ENCODE data around the gene PARP6.
A peak's percentile ranks its signal among the peaks of the same experiment; 100 is the strongest.

PARP6 gene

GRCh38 chr15:72272213-72272996 lies at the start of gene PARP6:
TSS of gene PARP6 (minus strand) at chr15:72272554. CDS start at chr15:72267477, 5,077 bp downstream.
- DNase-seq: peak; percentile 99

- peak; percentile 95 for DNase-seq
These were observed 47.8 kb upstream of the PARP6 start, which contains the start of gene CELF6 for GRCh38 chr15:72319985-72320671. TSS of gene CELF6 (minus strand) at chr15:72320157. CDS start at chr15:72319874, 283 bp downstream.

GRCh38 chr15:72319360-72319984 lies 47.1 kb upstream of the PARP6 start:
- no peak for DNase-seq

DNA sequence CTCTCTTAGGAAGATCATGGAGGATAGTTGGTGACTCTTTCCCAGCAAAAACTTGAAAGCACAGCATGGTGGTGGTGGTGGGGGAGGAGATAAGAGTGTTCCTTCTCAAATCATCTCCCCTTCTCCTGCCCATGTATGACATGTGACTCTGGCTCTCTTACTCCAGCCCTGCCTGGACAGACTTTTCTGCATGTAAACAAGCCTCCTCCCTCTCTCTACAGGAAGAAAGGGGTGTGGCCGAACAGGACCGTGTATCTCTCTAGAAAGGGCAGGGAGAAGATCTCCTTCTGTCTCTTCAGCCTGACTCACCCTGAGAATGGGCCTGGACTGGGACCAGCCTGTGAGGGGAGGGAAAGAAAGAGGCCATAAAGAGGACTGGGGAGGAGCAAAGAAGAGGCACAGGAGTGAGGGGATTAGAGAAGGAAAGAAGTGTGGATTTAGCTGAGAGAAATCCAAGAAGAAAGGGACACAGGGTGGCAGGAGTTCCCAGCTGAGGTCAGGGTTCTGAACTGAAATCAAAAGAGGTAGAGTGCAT lies 46.1 kb upstream of the PARP6 start:
- no peak for DNase-seq

GRCh38 chr15:72315706-72316370 lies 43.5 kb upstream of the PARP6 start:
- peak; percentile 70 for DNase-seq

DNA sequence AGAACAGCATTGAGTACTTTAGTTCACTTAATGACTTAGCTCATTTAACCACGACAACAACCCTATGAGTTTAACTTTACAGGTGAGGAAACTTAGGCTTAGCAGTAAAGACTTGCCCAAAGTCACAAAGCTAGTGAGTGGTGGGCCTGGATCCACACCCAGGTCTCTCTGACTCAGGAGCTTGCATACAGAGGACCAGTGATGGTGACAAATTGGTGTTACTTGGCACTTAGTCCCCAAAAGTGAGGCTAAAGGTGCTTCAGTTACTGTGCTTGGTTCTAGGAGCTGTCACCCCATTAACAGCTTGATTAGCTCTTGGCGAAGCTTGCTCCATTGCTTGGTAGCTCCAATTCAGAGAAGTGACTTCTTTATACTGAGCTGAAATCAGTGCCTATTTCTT lies 41.5 kb upstream of the PARP6 start:
- no peak for DNase-seq

DNA sequence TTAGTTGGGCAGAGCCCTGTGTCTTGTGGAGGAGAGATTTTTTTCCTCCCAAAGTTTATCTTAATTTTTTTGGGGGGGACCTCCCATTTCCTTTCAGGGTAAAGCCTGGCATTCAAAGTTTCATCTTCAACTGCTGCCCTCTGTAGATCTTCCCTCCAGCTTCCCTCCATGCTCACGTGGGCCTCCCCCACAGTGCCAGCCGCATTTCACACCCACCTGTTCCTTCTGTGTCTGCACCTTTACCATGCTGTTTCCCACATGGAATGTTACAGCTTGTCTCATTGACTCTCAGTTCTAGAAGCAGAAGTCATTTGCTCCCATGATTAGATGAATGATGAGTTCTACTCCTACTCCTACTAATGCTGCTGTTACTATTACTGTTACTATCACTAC lies 41.1 kb upstream of the PARP6 start:
- DNase-seq: no peak

GRCh38 chr15:72312605-72313447 lies 40.5 kb upstream of the PARP6 start:
- peak; percentile 76 for DNase-seq

- no peak for DNase-seq
These were observed 34.7 kb upstream of the PARP6 start for GRCh38 chr15:72307026-72307425.

DNA sequence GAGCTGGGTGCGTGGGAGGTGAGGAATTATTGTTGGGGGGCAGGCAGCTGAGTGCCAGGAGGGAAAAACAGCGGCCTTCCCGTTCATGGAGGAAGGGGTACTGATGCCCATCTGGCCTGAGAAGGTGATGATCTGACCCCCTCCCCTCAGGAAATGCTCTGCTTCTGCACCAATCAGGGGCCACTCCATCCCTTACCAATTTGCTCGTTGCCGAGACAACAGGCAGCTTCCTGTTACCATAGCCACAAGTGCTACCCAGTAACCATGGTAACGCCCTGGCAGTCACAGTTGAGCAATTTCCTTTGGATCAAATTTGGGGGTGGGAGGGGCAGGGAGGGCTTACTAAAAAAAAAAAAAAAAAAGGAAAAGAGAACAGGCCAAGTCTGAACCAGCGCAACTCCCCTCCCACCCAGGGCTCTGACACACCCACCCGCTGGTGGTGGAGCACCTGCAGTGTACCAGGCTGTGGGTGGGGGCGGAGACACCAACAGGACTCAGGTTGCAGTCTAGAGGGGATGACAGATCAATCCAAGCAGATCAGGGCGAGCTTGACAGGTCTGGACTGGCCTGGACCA lies 33.9 kb upstream of the PARP6 start:
- peak; percentile 85 for DNase-seq

DNA sequence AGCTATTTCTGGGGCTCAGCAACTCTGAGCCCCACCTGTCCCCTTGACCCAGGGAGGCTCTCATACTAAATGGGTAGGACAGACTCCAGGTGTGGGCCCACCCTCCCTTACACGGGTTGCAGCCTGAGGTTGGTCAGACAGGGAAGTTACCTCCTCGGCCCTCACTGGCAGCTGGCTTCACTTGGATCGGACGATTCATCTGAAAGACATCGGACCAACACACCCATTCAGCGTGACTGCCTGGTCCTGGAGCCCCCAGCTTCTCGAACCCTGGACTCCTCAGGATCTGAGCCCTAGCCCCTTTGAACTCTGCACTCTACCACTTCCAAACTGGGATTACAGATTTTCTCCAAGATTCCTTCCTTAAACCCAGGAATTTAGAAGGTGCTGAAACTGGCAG lies 32.2 kb upstream of the PARP6 start:
- DNase-seq: no peak

DNA sequence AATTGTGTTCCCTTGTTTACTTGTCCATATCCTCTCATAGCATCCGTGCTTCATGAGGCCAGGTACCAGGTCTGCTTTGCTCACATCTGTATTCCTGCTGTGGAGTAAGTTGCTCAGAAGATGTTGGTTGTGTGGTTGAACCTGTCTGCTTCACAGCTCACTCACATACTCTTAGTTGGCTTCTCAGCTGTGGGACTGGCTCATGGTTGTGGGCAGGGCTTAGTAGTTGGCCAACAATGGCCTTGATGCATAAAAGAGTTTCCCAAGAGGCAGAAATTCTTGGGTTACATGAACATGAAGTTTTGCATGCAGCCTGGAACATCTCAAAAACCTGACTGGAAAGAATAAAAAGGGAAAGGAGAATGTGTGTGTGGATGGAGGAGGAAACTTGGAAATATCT lies 30.6 kb upstream of the PARP6 start:
- no peak for DNase-seq

DNA sequence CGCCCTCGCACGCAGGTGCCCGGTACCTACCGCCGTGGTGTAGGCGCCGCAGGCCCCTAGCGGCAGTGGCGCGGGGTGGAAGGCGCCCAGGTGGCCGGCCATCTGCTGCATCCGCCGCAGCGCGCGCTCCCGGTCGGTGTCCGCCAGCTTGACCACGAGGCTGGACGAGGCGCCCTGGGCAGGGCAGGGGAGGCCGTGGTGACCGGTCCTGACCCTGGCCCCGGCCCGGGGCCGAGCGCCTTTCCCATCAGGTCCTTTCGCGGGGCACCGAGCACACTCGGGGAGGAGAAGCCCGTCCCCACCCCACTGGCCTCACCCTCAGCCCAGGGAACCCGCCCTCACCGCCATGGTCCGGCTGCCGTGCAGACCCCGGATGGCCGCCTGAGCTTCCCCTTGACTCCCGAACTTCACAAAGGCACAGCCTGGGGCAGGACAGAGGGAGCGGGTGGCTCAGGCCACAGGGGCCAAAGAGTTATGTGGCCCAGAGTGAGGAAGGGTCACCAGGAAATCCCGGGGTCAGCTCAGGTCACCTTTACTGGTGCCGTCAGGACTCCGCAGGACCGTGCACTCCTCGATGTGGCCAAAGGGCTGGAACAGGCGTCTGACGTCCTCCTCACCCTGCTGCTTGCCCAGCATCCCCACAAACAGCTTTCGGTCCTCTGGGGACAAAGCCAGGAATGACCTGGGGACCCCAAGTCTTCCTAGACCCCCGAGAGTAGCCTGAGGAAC lies 17.4 kb upstream of the PARP6 start:
- no peak for DNase-seq

DNA sequence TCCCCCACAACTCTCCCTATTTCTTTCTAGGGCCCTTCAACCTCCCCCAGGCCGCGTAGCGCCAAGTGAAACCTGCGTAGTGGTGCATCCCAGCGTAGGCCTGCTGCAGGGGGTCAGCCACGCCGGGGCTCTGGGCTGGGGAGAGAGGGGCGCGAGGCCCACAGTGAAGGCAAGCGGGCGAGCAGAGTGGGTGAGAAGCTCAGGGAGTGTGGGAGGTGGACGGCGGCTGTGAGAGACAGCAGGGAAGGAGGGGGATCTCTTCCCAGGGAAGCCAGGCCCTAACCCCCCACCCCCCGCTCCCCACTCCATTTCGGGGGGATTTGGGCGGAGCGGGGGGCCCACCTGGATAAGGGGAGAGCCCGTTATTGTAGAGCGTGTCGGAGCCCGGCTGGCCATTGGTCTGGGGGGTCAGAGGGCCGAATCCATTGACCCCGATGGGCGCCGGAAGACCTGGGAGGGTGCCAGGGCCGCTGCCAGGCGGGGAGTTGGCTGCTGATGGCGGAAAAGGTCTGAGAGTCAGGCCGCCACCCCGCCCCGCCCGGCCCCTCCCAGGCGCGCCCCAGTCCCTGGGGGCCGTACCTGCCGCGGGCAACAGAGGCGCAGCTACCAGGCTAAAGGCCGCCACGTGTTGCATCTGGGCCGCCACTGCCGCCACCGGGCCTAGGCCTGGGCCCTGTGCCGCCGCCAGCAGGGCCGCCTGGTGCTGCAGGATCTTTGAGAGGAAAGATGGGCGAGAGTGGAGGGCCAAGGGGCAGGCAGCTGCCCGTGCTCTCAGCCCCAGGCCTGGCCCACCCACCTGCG lies 16.6 kb upstream of the PARP6 start:
- no peak for DNase-seq

GRCh38 chr15:72285927-72286516 lies 13.7 kb upstream of the PARP6 start:
- DNase-seq: peak; percentile 7

DNA sequence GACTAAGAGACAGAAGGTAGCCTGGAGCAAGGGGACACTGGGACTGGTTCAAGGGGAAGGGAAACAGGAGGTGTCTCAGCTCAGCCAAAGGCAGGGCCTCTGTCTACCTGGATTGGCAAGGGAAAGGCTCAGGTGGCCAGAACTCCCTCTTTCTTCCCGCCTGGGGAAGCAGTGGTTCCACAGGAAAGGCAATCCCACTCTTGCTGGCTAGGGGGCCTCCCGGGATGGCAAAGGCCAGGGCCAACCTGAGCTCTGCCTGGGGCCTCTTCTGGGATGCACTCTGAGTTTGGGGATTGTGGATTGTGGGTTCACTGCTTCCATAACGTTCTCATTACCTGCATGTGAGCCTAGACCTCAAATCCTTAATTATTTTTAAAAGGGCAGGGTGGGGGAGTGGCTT lies 13.0 kb upstream of the PARP6 start:
- no peak for DNase-seq

- DNase-seq: no peak
These were observed 12.4 kb upstream of the PARP6 start for GRCh38 chr15:72284781-72285180.

DNA sequence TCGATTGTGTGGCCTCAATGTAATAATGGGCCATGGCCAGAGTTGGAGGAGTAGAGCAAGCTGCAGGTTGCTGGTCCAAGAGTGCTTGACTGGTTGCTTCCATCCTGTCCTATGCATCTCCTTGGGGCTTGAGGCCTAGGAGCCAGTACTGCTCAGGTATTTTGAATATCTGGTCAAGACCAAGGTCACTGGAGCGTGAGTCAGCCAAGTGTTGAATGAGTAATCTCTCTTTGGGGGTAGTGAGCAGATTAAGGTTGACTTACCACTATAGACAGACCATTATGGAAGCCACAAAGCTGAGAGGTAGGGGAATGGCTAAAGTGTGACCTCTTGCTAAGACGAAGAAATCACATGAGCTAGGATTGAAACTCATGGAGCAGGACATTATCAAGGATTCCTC lies 9.4 kb upstream of the PARP6 start:
- no peak for DNase-seq

DNA sequence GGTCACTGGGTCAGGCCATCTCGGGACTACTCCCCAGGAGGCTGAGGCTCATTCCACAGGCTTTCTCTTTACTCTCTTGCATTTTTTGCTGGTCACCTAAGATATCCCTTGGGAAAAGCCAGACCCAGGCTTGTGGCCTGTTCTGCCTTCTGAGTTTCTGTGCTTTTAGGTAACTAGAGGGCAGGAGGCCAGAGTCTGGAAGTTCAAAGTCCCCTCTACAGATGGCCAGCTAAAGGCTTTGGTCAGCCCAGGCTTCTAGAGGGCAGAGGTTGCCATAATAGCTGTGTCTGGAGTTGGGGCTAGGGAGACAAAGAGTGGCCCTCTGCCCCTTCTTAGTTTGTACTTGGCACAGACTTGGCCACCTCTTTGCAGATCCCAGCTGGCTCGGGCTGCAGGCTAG lies 8.4 kb upstream of the PARP6 start:
- DNase-seq: no peak

- no peak for DNase-seq
These were observed 6.4 kb upstream of the PARP6 start for GRCh38 chr15:72278737-72279136.
